CD4-positive, alpha-beta T cell treated with Interferon alpha-2 for 1 hour (primary cell): Measurements from ENCODE around the gene ILDR2.

Experiments used
- DNase-seq, 2 donors: peaks; one replicate each; pipeline ENCODE4 v3.0.0-alpha.2; 2020 to 2022

ILDR2 gene

GRCh38 chr1:166920561-166921475 lies 54.5 kb downstream of the ILDR2 start:
- no peak for DNase-seq

GRCh38 chr1:166918956-166919316 lies 56.4 kb downstream of the ILDR2 start:
- DNase-seq = no peak

GRCh38 chr1:166918088-166918955 lies 57.0 kb downstream of the ILDR2 start:
- no peak for DNase-seq

- DNase-seq = no peak
Measured at GRCh38 chr1:166915941-166916340, 59.4 kb downstream of the ILDR2 start.

- DNase-seq = no peak
Measured at GRCh38 chr1:166915042-166915441, 60.3 kb downstream of the ILDR2 start.

GRCh38 chr1:166914111-166914510 lies 61.2 kb downstream of the ILDR2 start:
- DNase-seq = no peak

- DNase-seq = no peak
Measured at GRCh38 chr1:166911624-166912023, 63.7 kb downstream of the ILDR2 start.

GRCh38 chr1:166910396-166910994 lies 64.8 kb downstream of the ILDR2 start:
- DNase-seq = peak; percentile 78 to 84

GRCh38 chr1:166908942-166909341 lies 66.4 kb downstream of the ILDR2 start:
- DNase-seq = no peak

GRCh38 chr1:166907763-166908162 lies 67.6 kb downstream of the ILDR2 start:
- DNase-seq = peak in 1 of 2 donors; percentile 4

- DNase-seq = no peak
Measured at GRCh38 chr1:166907051-166907450, 68.3 kb downstream of the ILDR2 start.

GRCh38 chr1:166906647-166907046 lies 68.7 kb downstream of the ILDR2 start:
- DNase-seq = no peak

- no peak for DNase-seq
Measured at GRCh38 chr1:166905900-166906299, 69.4 kb downstream of the ILDR2 start.

- DNase-seq = no peak
Measured at GRCh38 chr1:166905136-166905535, 70.2 kb downstream of the ILDR2 start.

- no peak for DNase-seq
Measured at GRCh38 chr1:166903232-166903631, 72.1 kb downstream of the ILDR2 start.

- DNase-seq = peak; percentile 10 to 12
Measured at GRCh38 chr1:166902279-166902678, 73.1 kb downstream of the ILDR2 start.

- DNase-seq = no peak
Measured at GRCh38 chr1:166900987-166901386, 74.4 kb downstream of the ILDR2 start.

GRCh38 chr1:166899769-166900168 lies 75.6 kb downstream of the ILDR2 start:
- DNase-seq = no peak

GRCh38 chr1:166895766-166896165 lies 79.6 kb downstream of the ILDR2 start:
- no peak for DNase-seq

GRCh38 chr1:166889776-166890175 lies 85.6 kb downstream of the ILDR2 start:
- DNase-seq = no peak

GRCh38 chr1:166888373-166889111 lies 86.8 kb downstream of the ILDR2 start:
- DNase-seq = no peak

- DNase-seq = no peak
Measured at GRCh38 chr1:166884971-166885370, 90.4 kb downstream of the ILDR2 start.
